Testis (tissue), 3 donors: ENCODE measurements around the gene ZNF79. TPM values are rescaled to one million over a fixed set of nuclear protein-coding genes. Genes with fewer than 3 reads are reported as not detected.
"Not testable (repeated sequence)": the region's sequence is repeated elsewhere in the genome, so short reads cannot be mapped to it uniquely, and the experiment has no call there.

Experiments used
- DNase-seq: peaks from one replicate; pipeline ENCODE4 v3.0.0-alpha.2; 2019
- H3K27ac ChIP-seq, 2 donors: fragments of 200-600 bp; sonication (generic); one replicate each; pipeline ENCODE4 v1.5.1; 2019
- H3K27me3 ChIP-seq: fragments of 200-600 bp; sonication (generic); one replicate; pipeline ENCODE4 v1.5.1; 2019
- H3K36me3 ChIP-seq: fragments of 200-600 bp; sonication (generic); one replicate; pipeline ENCODE4 v1.5.1; 2017; ENCODE audit warnings: low read depth; ENCODE audit errors: missing control alignments
- H3K4me1 ChIP-seq: fragments of 200-600 bp; sonication (generic); one replicate; pipeline ENCODE4 v1.5.1; 2019
- H3K4me3 ChIP-seq, 2 donors: fragments of 200-600 bp; sonication (generic); one replicate each; pipeline ENCODE4 v1.5.1; 2017 to 2019
- H3K9me3 ChIP-seq: fragments of 200-600 bp; sonication (generic); one replicate; pipeline ENCODE4 v1.5.1; 2017
- POLR2A ChIP-seq: fragments of 450-650 bp; IDR thresholded peaks from one replicate; pipeline ENCODE4 v1.6.1; 2017; ENCODE audit warnings: antibody characterized with exemption, mild to moderate bottlenecking, moderate library complexity
- WGBS, 2 donors: methylation state at CpG; one replicate each; pipeline ENCODE4 v1.1.5; 2018; 5-methylcytosine and 5-hydroxymethylcytosine counted together
- intact Hi-C: fragments of 100-400 bp; cut with DNase I; formaldehyde crosslinking; loops from one replicate; pipeline ENCODE4 v1.15.1; 2023; ENCODE audit warnings: low total_unique reads
- polyA plus RNA-seq: library from polyadenylated mRNA; stranded (reverse); fragments of 350-450 nt; fragmentation: Illumina TruSeq; extraction: RNeasy Lipid Tissue Mini Kit (QIAGEN cat#74804); gene quantifications from one replicate; pipeline ENCODE4 v1.2.3, GENCODE V29; 2014; ENCODE audit warnings: low read depth, low replicate concordance; ENCODE audit not compliant: insufficient read depth
- total RNA-seq, 2 donors: library from RNA; depleted of rRNA; stranded (reverse); fragments of >200 nt; gene quantifications; one replicate each; pipeline ENCODE4 v1.2.3, GENCODE V29; 2016
- TF ChIP-seq, protein P1 (sequence below), 3 experiments: fragments of 450-650 bp in 2 of 3; fragments of 200-600 bp in 1 of 3; sonication (generic) in 1 of 3; IDR thresholded peaks; one replicate each; pipeline ENCODE4 v1.5.1; 2016 to 2019; ENCODE audit warnings: antibody characterized with exemption in 3 of 3, mild to moderate bottlenecking in 2 of 3, moderate library complexity in 1 of 3

ZNF79 gene
- total and polyA plus RNA-seq, 3 donors from 2014 or later = 15.9 to 24.5 (median 19.5) TPM

DNA sequence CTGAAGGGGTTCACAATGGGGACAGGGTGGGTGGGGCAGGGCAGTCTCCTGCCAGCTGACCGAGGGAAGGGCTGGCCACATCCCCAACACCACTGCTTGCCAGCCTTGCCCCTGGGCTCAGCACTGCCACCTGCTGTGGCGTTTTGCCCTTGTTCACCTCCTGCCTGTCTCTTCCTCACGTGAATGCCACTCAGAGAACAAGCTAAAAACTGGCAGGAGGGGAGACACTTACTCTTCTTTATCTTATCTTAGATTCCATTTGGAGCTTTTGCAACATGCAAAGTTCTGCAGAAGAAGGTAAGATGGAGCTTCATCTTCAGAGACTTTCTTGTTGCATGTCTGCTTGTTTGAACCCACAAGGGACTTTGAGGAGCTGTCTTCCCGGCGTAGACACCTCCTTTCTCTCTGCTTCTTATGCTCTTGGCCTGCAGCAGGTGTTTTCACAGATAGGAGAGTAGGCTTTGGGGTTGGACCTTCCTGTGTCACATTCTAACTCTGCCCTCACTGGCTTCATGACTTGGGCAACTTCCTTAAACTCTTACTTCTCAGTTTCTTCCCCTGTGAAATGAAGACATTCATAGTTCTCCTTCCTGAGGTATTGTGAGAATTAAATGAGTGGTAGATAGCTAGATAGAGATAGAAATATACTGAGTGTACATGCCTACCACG lies 31.3 kb downstream of the ZNF79 start:
- Histone ChIP-seq H3K36me3 (no peaks in the 10 kb centered on the region), H3K27me3 (no peaks in the 10 kb centered on the region), H3K9me3 (no peaks in the 10 kb centered on the region), H3K4me1 (peaks cover 8% of the 10 kb centered on the region), H3K27ac (no peak overlapping the region), H3K4me3 (no peak overlapping the region)
- TF ChIP-seq, protein P1, sequence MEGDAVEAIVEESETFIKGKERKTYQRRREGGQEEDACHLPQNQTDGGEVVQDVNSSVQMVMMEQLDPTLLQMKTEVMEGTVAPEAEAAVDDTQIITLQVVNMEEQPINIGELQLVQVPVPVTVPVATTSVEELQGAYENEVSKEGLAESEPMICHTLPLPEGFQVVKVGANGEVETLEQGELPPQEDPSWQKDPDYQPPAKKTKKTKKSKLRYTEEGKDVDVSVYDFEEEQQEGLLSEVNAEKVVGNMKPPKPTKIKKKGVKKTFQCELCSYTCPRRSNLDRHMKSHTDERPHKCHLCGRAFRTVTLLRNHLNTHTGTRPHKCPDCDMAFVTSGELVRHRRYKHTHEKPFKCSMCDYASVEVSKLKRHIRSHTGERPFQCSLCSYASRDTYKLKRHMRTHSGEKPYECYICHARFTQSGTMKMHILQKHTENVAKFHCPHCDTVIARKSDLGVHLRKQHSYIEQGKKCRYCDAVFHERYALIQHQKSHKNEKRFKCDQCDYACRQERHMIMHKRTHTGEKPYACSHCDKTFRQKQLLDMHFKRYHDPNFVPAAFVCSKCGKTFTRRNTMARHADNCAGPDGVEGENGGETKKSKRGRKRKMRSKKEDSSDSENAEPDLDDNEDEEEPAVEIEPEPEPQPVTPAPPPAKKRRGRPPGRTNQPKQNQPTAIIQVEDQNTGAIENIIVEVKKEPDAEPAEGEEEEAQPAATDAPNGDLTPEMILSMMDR (IDR thresholded peaks at IDR 0.05) = no peak
- no peak for TF ChIP-seq POLR2A
- intact Hi-C loops = no loop called here
- peak; percentile 34 for DNase-seq
- WGBS, 2 donors = 70 to 81% methylated on average over 6 of the region's 6 CpGs

DNA sequence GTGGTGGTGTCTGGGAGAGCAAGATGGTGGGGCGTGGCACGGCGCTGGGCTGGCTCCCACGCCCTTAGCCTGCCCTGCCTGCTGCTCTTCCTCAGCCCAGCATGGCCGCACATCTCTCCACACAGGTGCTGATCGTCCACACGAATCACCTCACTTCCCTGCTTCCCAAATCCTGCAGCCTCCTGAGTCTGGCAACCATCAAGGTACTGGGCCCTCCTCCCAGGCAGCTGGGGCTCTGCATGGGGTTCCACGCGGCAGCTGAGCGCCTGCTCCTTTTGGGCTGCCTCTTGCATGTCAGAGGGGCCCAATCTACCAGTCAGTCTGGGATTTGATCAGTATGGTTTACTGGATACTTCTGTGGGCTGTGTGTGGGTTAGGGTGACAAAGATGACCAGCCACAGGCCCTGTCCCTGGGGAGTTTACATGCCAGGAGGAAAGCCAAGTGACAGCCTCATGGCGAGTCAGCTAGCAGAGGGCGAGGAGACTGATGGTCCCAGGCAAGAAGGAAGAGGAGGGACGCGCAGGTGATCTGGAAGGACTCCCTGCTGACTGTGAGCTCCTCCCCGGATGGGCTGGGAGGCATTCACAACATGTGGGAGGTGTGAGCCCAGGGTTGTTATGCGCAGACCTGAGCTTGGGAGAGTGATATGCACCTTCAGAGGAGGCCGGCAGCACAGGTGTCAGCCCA lies 33.2 kb downstream of the ZNF79 start:
- intact Hi-C loops = no loop called here
- DNase-seq = no peak
- Histone ChIP-seq H3K27ac (no peak overlapping the region), H3K4me3 (no peak overlapping the region), H3K27me3 (no peaks in the 10 kb centered on the region), H3K4me1 (peaks cover 1% of the 10 kb centered on the region), H3K36me3 (no peaks in the 10 kb centered on the region), H3K9me3 (no peaks in the 10 kb centered on the region)
- no peak for TF ChIP-seq POLR2A
- 84 to 85% methylated on average over 15 to 17 of the region's 17 CpGs for WGBS, 2 donors

DNA sequence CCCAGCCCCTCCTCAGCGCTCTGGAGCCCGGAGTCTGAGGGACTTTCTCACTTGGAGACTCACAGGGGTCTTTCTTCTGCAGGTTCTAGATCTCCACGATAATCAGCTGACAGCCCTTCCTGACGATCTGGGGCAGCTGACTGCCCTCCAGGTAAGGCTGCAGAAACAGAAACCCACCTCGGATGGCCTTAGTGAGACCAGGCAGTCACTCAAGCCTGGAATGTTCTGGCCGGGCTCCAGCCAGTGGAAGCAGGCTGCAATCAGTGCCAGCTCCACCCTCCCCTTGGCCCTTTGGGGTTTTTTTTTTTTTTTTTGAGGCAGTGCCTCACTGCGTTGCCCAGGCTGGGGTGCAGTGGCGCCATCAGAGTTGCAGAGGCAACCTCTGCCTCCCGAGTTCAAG lies 34.7 kb downstream of the ZNF79 start:
- no peaks in the 10 kb centered on the region for H3K27me3 ChIP-seq
- intact Hi-C loops = no loop called here
- H3K27ac ChIP-seq = no peak overlapping the region
- DNase-seq = no peak
- 81 to 86% methylated on average over 9 of the region's 9 CpGs for whole genome bisulfite sequencing, 2 donors
- H3K36me3 ChIP-seq = no peaks in the 10 kb centered on the region
- TF ChIP-seq, protein P1 (IDR thresholded peaks at IDR 0.05) = no peak
- TF ChIP-seq POLR2A = no peak
- no peaks in the 10 kb centered on the region for H3K4me1 ChIP-seq
- no peak overlapping the region for H3K4me3 ChIP-seq
- no peaks in the 10 kb centered on the region for H3K9me3 ChIP-seq

DNA sequence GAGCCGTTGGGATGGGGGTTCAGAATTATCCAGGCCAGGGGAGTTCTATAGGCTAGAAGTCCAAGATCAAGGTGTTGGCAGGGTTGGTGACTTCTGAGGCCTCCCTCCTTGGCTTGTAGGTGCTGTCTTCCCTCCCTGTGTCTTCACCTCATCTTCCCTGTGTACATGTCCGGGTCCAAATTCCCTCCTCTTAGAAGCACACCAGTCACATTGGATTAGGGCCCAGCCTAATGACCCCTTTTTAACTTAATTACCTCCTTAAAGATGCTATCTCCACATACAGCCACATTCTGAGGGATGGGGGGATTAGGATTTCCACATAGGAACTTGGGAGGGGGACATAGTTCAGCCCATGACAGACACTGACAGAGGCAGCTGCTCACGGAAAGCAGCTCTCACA lies 39.2 kb downstream of the ZNF79 start:
- Histone ChIP-seq H3K36me3 (no peaks in the 10 kb centered on the region), H3K27ac (no peak overlapping the region), H3K4me1 (no peaks in the 10 kb centered on the region), H3K27me3 (no peaks in the 10 kb centered on the region), H3K9me3 (no peaks in the 10 kb centered on the region), H3K4me3 (no peak overlapping the region)
- 80 to 86% methylated on average over 3 of the region's 3 CpGs for WGBS, 2 donors
- intact Hi-C loops = no loop called here
- no peak for TF ChIP-seq POLR2A
- TF ChIP-seq, protein P1 (IDR thresholded peaks at IDR 0.05) = no peak
- no peak for DNase-seq

DNA sequence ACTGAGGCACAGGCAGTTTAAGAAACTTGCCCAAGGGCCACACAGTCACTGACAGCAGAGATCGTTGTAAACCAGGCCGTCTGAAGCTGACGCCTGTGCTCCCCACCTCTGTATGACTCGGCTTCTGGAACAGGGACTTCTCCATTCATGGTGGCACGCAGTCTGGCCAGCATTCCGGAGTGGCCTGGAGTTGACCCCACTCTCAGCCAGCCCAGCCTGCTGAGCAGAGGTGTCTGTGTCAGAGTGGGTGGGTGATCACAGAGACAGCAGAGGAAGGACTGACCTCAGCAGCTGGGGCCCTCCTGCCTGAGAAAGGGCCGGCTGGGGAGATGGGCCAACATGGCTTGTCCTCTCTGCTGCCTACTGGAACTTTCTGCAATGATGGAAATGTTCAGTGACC lies 39.7 kb downstream of the ZNF79 start:
- intact Hi-C loops = no loop called here
- H3K9me3 ChIP-seq = no peaks in the 10 kb centered on the region
- no peak for TF ChIP-seq POLR2A
- TF ChIP-seq, protein P1 (IDR thresholded peaks at IDR 0.05) = no peak
- DNase-seq = no peak
- no peaks in the 10 kb centered on the region for H3K36me3 ChIP-seq
- no peak overlapping the region for H3K4me3 ChIP-seq
- no peak overlapping the region for H3K27ac ChIP-seq
- no peaks in the 10 kb centered on the region for H3K4me1 ChIP-seq
- no peaks in the 10 kb centered on the region for H3K27me3 ChIP-seq
- 63 to 79% methylated on average over 7 of the region's 7 CpGs for WGBS, 2 donors

DNA sequence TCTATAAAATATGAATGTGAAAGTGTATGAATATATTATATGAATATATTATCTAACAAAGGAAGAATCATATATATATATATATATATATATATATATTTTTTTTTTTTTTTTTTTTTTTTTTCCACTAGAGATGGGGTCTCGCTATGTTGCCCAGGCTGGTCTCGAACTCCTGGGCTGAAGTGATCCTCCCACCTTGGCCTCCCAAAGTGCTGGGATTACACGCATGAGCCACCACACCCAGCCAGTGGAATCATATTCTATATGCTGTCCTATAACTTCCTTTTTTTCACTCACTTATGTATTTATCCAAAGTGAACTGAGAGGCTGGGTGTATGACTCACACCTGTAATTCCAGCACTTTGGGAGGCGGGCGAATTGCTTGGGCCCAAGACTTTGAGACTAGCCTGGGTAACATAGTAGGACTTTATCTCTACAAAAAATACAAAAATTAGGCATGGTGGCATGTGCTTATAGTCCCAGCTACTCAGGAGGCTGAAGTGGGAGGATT lies 42.3 kb downstream of the ZNF79 start:
- H3K27me3 ChIP-seq, H3K36me3 ChIP-seq, H3K9me3 ChIP-seq, H3K4me1 ChIP-seq, H3K4me3 ChIP-seq, H3K27ac ChIP-seq, intact Hi-C loops, DNase-seq: not testable (repeated sequence)
- 93 to 94% methylated on average over 5 of the region's 5 CpGs for whole genome bisulfite sequencing, 2 donors
